Measurements from ENCODE around the gene STPG3.

DNA sequence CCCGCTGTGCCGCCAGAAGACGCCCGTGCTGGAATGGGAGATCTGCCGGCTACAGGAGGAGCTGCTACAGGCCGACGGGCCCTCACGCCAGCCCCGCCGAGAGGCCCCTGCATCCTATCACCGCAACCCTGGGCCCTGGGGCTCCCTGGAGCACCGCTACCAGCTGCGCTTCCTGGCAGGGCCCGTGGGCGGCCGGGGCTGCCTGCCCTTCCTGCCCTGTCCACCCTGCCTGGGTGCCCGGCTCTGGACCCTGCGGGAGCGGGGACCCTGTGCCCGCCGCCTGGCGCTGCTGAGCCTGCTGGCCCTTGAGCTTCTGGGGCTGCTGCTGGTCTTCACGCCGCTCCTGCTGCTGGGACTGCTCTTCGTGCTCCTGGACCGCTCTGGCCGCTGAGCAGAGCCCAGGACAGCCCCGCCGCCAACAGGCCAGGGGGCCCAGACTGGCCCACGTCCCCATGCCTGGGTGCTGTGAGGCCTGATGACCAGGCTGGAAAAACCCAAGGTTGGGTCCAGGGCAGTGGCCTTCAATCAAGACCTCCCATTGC lies 32.8 kb upstream of the STPG3 start:
- TF ChIP-seq, protein P1, sequence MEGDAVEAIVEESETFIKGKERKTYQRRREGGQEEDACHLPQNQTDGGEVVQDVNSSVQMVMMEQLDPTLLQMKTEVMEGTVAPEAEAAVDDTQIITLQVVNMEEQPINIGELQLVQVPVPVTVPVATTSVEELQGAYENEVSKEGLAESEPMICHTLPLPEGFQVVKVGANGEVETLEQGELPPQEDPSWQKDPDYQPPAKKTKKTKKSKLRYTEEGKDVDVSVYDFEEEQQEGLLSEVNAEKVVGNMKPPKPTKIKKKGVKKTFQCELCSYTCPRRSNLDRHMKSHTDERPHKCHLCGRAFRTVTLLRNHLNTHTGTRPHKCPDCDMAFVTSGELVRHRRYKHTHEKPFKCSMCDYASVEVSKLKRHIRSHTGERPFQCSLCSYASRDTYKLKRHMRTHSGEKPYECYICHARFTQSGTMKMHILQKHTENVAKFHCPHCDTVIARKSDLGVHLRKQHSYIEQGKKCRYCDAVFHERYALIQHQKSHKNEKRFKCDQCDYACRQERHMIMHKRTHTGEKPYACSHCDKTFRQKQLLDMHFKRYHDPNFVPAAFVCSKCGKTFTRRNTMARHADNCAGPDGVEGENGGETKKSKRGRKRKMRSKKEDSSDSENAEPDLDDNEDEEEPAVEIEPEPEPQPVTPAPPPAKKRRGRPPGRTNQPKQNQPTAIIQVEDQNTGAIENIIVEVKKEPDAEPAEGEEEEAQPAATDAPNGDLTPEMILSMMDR (IDR thresholded peaks at IDR 0.05): no peak
- no peak for TF ChIP-seq POLR2A (IDR thresholded peaks at IDR 0.05)
